H9 (cell line): ENCODE measurements around the gene NAB2. TPM values are rescaled to one million over a fixed set of nuclear protein-coding genes. Genes with fewer than 3 reads are reported as not detected.

Experiments
- DNase-seq: peaks from one replicate; pipeline ENCODE4 v3.0.0-alpha.2; 2017
- H2AFZ ChIP-seq: one replicate; pipeline ENCODE4 v1.6.1; 2013; ENCODE audit warnings: mild to moderate bottlenecking, low read length, control low read depth, moderate library complexity
- H2AK5ac ChIP-seq: 2 replicates; pipeline ENCODE4 v1.6.1; 2013; ENCODE audit warnings: low read length, control low read depth, mixed read lengths; ENCODE audit not compliant: insufficient read length
- H2BK120ac ChIP-seq: one replicate; pipeline ENCODE4 v1.6.1; 2013; ENCODE audit warnings: low read depth, mild to moderate bottlenecking, low read length, control low read depth, inconsistent platforms; ENCODE audit not compliant: poor library complexity, severe bottlenecking
- H2BK12ac ChIP-seq: 2 replicates; pipeline ENCODE4 v1.6.1; 2013; ENCODE audit warnings: low read length, control low read depth, mixed read lengths, low read depth; ENCODE audit not compliant: insufficient read length
- H2BK15ac ChIP-seq: 2 replicates; pipeline ENCODE4 v1.6.1; 2013; ENCODE audit warnings: low read depth, low read length, control low read depth
- H2BK20ac ChIP-seq: one replicate; pipeline ENCODE4 v1.6.1; 2013; ENCODE audit warnings: low read depth, mild to moderate bottlenecking, low read length, control low read depth, inconsistent platforms; ENCODE audit not compliant: poor library complexity, severe bottlenecking
- H2BK5ac ChIP-seq: 2 replicates; pipeline ENCODE4 v1.6.1; 2013; ENCODE audit warnings: low read length, control low read depth, mixed read lengths; ENCODE audit not compliant: insufficient read length
- H3K14ac ChIP-seq: 2 replicates; pipeline ENCODE4 v1.6.1; 2013; ENCODE audit warnings: low read length, control low read depth; ENCODE audit not compliant: insufficient read depth
- H3K18ac ChIP-seq: 2 replicates; pipeline ENCODE4 v1.6.1; 2013; ENCODE audit warnings: low read depth, mild to moderate bottlenecking, mixed read lengths, low read length, control low read depth; ENCODE audit not compliant: insufficient read length
- H3K23ac ChIP-seq: 2 replicates; pipeline ENCODE4 v1.6.1; 2013; ENCODE audit warnings: low read length, control low read depth, mixed read lengths, low read depth; ENCODE audit not compliant: insufficient read length
- H3K23me2 ChIP-seq: 2 replicates; pipeline ENCODE4 v1.6.1; 2013; ENCODE audit warnings: low read depth, mild to moderate bottlenecking, mixed read lengths, low read length, control low read depth; ENCODE audit not compliant: insufficient read length, poor library complexity, severe bottlenecking
- H3K27ac ChIP-seq: 2 replicates; pipeline ENCODE4 v1.5.1; 2013; ENCODE audit warnings: low read length, control low read depth, mixed read lengths, low read depth; ENCODE audit not compliant: insufficient read length
- H3K27me3 ChIP-seq: 2 replicates; pipeline ENCODE4 v1.6.1; 2013; ENCODE audit warnings: low read length, control low read depth, inconsistent platforms; ENCODE audit not compliant: insufficient read depth
- H3K4ac ChIP-seq: 2 replicates; pipeline ENCODE4 v1.6.1; 2013; ENCODE audit warnings: low read depth, mild to moderate bottlenecking, control low read depth, inconsistent platforms, low read length, moderate library complexity
- H3K4me1 ChIP-seq: 2 replicates; pipeline ENCODE4 v1.6.1; 2013; ENCODE audit warnings: low read length, control low read depth, inconsistent platforms; ENCODE audit not compliant: insufficient read depth
- H3K4me2 ChIP-seq: 2 replicates; pipeline ENCODE4 v1.6.1; 2013; ENCODE audit warnings: low read length, control low read depth, mixed read lengths; ENCODE audit not compliant: insufficient read length, insufficient read depth
- H3K56ac ChIP-seq: 2 replicates; pipeline ENCODE4 v1.6.1; 2013; ENCODE audit warnings: low read depth, mild to moderate bottlenecking, mixed read lengths, low read length, control low read depth; ENCODE audit not compliant: insufficient read length
- H3K79me1 ChIP-seq: 2 replicates; pipeline ENCODE4 v1.6.1; 2013; ENCODE audit warnings: low read depth, mild to moderate bottlenecking, moderate library complexity, low read length, control low read depth, inconsistent platforms; ENCODE audit not compliant: insufficient read depth, poor library complexity, severe bottlenecking
- H3K79me2 ChIP-seq: 2 replicates; pipeline ENCODE4 v1.6.1; 2013; ENCODE audit warnings: low read length, control low read depth, inconsistent platforms; ENCODE audit not compliant: insufficient read depth
- H3K9ac ChIP-seq: 2 replicates; pipeline ENCODE4 v1.6.1; 2013; ENCODE audit warnings: low read length, control low read depth, mixed read lengths; ENCODE audit not compliant: insufficient read length; ENCODE audit errors: extremely low read depth
- H3K9me3 ChIP-seq: one replicate; pipeline ENCODE4 v1.6.1; 2013; ENCODE audit warnings: low read depth, low read length, inconsistent platforms; ENCODE audit not compliant: control insufficient read depth
- H3T11ph ChIP-seq: one replicate; pipeline ENCODE4 v1.6.1; 2013; ENCODE audit warnings: mild to moderate bottlenecking, low read length, control low read depth, inconsistent platforms
- H4K20me1 ChIP-seq: one replicate; pipeline ENCODE4 v1.6.1; 2013; ENCODE audit not compliant: control insufficient read depth, insufficient read length, insufficient read depth
- H4K5ac ChIP-seq: 2 replicates; pipeline ENCODE4 v1.6.1; 2013; ENCODE audit warnings: low read depth, mild to moderate bottlenecking, mixed read lengths, low read length, control low read depth; ENCODE audit not compliant: insufficient read length
- H4K8ac ChIP-seq: replicated peaks from 2 replicates; pipeline ENCODE4 v1.6.1; 2013; ENCODE audit warnings: low read length, control low read depth, mixed read lengths, low read depth; ENCODE audit not compliant: insufficient read length
- H4K91ac ChIP-seq: 2 replicates; pipeline ENCODE4 v1.6.1; 2013; ENCODE audit warnings: low read depth, mild to moderate bottlenecking, moderate library complexity, mixed read lengths, low read length, control low read depth; ENCODE audit not compliant: insufficient read length
- H3K27ac Mint-ChIP-seq, 3 experiments: 2 replicates in 2 of 3; 3 replicates in 1 of 3; pipeline ENCODE4 v1.8.0; 2020 to 2021; ENCODE audit warnings: mixed read lengths in 3 of 3, mild to moderate bottlenecking in 1 of 3, moderate library complexity in 1 of 3
- H3K27me3 Mint-ChIP-seq: 2 replicates; pipeline ENCODE4 v1.8.0; 2021; ENCODE audit warnings: low read depth, mild to moderate bottlenecking, moderate library complexity, mixed read lengths
- H3K36me3 Mint-ChIP-seq, 3 experiments: 2 replicates in 2 of 3; 3 replicates in 1 of 3; pipeline ENCODE4 v1.8.0; 2020 to 2021; ENCODE audit warnings: low read depth in 3 of 3, mixed read lengths in 3 of 3; ENCODE audit not compliant: insufficient read depth in 1 of 3
- H3K4me1 Mint-ChIP-seq, 2 experiments: 2 replicates each; pipeline ENCODE4 v1.8.0; 2020; ENCODE audit warnings: mixed read lengths in 2 of 2
- H3K4me3 Mint-ChIP-seq, 2 experiments: 2 replicates in 1 of 2; 3 replicates in 1 of 2; pipeline ENCODE4 v1.8.0; 2020 to 2021; ENCODE audit warnings: mild to moderate bottlenecking in 2 of 2, mixed read lengths in 2 of 2, moderate library complexity in 1 of 2
- H3K9me3 Mint-ChIP-seq, 2 experiments: 2 replicates in 1 of 2; 3 replicates in 1 of 2; pipeline ENCODE4 v1.8.0; 2020; ENCODE audit warnings: mild to moderate bottlenecking in 2 of 2, mixed read lengths in 2 of 2, moderate library complexity in 1 of 2
- CTCF ChIP-seq: fragments of 200-600 bp; sonication (generic); conservative IDR thresholded peaks from 3 replicates; pipeline ENCODE4 v1.8.0; 2021; ENCODE audit warnings: antibody characterized with exemption, mild to moderate bottlenecking
- WGBS: extraction: QIAGEN DNeasy Blood & Tissue Kit; methylation state at CpG from one replicate; pipeline ENCODE4 v1.1.7; 2013; ENCODE audit warnings: missing lambda C conversion rate, low lambda C conversion rate, mixed read lengths; ENCODE audit not compliant: insufficient read length; ENCODE audit errors: extremely low coverage; 5-methylcytosine and 5-hydroxymethylcytosine counted together
- total RNA-seq: library from RNA; stranded (reverse); gene quantifications from 2 replicates; pipeline ENCODE4 v1.2.1, GENCODE V29; 2021

Gene NAB2
- total RNA-seq, 1 experiment from 2014 or later = 67.8 TPM

GRCh38 chr12:57087010-57087690 is 1.8 kb upstream of the NAB2 start:
- no peak overlapping the region for H3T11ph ChIP-seq
- Mint-ChIP-seq H3K27ac (peak overlapping the region; percentile 97 to 100 (median 98)), H3K4me3 (peak overlapping the region; percentile 79 to 91), H3K9me3 (no peaks in the 10 kb centered on the region; a peak in 1 of 5 replicates), H3K36me3 (peaks cover 5 to 23% (median 23%) of the 10 kb centered on the region in 3 experiments), H3K4me1 (peaks cover 36 to 40% of the 10 kb centered on the region in 2 experiments), H3K27me3 (no peaks in the 10 kb centered on the region)
- no peak overlapping the region for H3K14ac ChIP-seq
- H3K4me2 ChIP-seq = peak overlapping the region; percentile 63
- H3K79me2 ChIP-seq = no peaks in the 10 kb centered on the region; the same call in 1 of the 2 replicates
- no peak overlapping the region for H2AFZ ChIP-seq
- DNase-seq = peak; percentile 87
- H2AK5ac ChIP-seq = no peak overlapping the region
- H4K20me1 ChIP-seq = no peaks in the 10 kb centered on the region
- H3K9ac ChIP-seq = peak overlapping the region; percentile 5
- no peak overlapping the region for H2BK12ac ChIP-seq
- H4K5ac ChIP-seq = no peak overlapping the region
- H4K8ac ChIP-seq = no peak overlapping the region
- H3K27me3 ChIP-seq = no peaks in the 10 kb centered on the region
- no peak overlapping the region for H2BK15ac ChIP-seq
- no peak overlapping the region for H3K27ac ChIP-seq
- no peaks in the 10 kb centered on the region for H3K79me1 ChIP-seq
- H3K4me1 ChIP-seq = no peaks in the 10 kb centered on the region
- no peak overlapping the region for H3K4ac ChIP-seq
- peak overlapping the region; percentile 12 for H3K18ac ChIP-seq
- no CpG with 5 or more reads among the region's 52 CpGs for WGBS
- peaks cover 9% of the 10 kb centered on the region for H3K23me2 ChIP-seq
- no peak for TF ChIP-seq CTCF
- H4K91ac ChIP-seq = no peak overlapping the region
- no peak overlapping the region for H2BK120ac ChIP-seq
- no peak overlapping the region for H3K23ac ChIP-seq
- no peak overlapping the region for H2BK20ac ChIP-seq
- no peaks in the 10 kb centered on the region for H3K9me3 ChIP-seq
- H2BK5ac ChIP-seq = no peak overlapping the region
- H3K56ac ChIP-seq = no peak overlapping the region
